Measurements from ENCODE around the gene SAC3D1.
"Not testable (repeated sequence)": the region's sequence is repeated elsewhere in the genome, so short reads cannot be mapped to it uniquely, and the experiment has no call there.

The SAC3D1 gene

DNA sequence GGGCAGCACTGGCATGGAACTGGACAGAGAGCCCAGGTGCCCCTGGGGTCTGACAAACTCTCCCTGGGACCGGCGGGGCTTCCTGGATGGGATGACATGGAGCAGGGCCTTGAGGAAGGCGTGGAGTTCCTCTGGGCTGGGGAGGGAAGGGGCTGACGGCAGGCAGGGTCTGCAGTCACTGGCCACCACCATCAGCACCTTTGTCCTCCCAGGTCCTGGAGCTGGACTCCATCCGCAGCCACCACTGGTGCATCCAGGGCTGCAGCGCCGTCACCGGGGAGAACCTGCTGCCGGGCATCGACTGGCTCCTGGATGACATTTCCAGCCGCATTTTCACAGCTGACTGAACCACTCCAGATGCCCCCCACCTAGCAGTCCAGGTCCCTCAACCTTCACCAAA, 19.5 kb upstream of the SAC3D1 start:
- no peak for DNase-seq (ENCODE audit: low read depth)
- TF ChIP-seq, protein P1, sequence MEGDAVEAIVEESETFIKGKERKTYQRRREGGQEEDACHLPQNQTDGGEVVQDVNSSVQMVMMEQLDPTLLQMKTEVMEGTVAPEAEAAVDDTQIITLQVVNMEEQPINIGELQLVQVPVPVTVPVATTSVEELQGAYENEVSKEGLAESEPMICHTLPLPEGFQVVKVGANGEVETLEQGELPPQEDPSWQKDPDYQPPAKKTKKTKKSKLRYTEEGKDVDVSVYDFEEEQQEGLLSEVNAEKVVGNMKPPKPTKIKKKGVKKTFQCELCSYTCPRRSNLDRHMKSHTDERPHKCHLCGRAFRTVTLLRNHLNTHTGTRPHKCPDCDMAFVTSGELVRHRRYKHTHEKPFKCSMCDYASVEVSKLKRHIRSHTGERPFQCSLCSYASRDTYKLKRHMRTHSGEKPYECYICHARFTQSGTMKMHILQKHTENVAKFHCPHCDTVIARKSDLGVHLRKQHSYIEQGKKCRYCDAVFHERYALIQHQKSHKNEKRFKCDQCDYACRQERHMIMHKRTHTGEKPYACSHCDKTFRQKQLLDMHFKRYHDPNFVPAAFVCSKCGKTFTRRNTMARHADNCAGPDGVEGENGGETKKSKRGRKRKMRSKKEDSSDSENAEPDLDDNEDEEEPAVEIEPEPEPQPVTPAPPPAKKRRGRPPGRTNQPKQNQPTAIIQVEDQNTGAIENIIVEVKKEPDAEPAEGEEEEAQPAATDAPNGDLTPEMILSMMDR (IDR thresholded peaks at IDR 0.05; ENCODE audit: insufficient read depth, low read depth, low read length, missing control alignments): no peak
- no peak overlapping the region for H3K4me3 ChIP-seq (ENCODE audit: low read length)

DNA sequence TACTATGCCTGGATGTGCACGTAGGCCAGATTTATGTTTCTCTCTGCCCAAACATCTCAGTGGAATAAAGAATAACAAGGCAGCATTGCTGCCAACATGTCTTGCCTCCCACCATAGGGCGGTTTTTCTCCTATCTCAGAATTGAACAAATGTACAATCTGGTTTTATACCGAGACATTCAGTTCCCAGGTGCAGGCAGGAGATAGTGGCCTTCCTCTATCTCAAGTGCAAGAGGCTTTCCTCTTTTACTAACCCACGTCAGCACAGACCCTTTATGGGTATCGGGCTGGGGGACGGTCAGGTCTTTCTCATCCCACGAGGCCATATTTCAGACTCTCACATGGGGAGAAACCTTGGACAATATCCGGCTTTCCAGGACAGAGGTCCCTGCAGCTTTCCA, 17.5 kb upstream of the SAC3D1 start:
- H3K4me3 ChIP-seq (ENCODE audit: low read length); DNase-seq (ENCODE audit: low read depth): not testable (repeated sequence)

DNA sequence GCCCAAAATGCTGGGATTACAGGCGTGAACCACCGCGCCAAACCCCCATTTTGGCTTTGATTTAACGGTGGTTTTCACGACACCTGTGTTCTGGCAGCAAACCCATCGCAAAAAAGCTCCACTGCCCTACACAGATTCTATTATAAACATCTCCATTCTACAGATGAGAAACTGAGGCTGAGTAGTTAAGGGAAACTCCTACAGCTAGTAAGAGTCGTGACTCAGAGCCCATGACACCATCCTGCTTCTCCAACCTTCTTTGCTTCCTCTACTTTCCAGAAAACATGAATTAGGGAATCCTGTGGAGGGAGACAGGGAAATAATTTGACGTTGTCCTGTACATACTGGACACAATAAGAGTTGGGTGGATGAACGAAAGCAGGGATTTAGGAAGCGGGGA, 14.2 kb upstream of the SAC3D1 start:
- TF ChIP-seq, protein P1 (IDR thresholded peaks at IDR 0.05; ENCODE audit: insufficient read depth, low read depth, low read length, missing control alignments): no peak
- H3K4me3 ChIP-seq (ENCODE audit: low read length): peak overlapping the region; percentile 65
- DNase-seq (ENCODE audit: low read depth): peak; percentile 69

DNA sequence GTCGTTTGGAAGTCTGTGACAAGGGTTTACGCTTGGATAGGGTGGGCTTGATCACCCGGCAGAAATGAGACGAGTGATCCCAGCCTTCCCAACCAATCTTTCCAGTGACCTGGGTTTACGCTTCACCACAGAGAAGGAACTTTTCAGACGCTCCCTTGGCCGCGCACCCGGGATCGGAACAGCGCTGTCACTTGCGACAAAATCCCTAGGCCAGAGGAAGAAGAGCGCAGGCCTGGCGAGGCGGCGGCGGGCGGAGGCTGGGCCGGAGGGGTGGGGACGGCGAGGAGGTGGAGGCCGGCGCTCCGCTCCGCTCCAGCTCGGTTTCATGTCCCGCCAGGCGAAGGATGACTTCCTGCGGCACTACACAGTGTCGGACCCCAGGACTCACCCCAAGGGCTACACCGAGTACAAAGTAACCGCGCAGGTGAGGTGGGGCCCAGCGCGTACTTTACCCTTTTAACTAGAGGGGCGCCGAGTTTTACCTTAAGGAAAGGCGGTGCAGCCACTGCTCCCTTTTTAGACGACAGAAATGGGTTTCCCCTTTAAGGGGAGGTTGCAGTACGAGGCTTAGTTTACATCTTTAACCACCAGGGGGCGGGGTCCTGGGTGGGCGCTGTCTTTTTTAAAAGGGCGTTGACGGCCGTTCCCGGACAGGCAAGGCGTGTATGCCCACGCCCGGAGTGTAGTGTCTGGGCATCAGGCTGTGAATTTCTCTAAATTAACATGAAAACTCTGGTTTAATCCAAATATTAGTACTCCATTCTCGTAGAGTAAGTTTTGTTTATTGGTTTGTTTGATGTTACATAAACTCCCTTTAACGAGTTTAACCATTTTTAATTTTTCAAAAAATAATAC, 13.6 kb upstream of the SAC3D1 start, which contains the start of gene SNX15:
SNX15 (plus strand) TSS at position 227 of the 855 bp plus-strand sequence; CDS start at position 326, 99 bp downstream.
- peak within 1 kb of the TSS; percentile 65 for H3K4me3 ChIP-seq (ENCODE audit: low read length)
- peak; percentile 97 for DNase-seq (ENCODE audit: low read depth)
- TF ChIP-seq, protein P1 (IDR thresholded peaks at IDR 0.05; ENCODE audit: insufficient read depth, low read depth, low read length, missing control alignments): peak; percentile 64

DNA sequence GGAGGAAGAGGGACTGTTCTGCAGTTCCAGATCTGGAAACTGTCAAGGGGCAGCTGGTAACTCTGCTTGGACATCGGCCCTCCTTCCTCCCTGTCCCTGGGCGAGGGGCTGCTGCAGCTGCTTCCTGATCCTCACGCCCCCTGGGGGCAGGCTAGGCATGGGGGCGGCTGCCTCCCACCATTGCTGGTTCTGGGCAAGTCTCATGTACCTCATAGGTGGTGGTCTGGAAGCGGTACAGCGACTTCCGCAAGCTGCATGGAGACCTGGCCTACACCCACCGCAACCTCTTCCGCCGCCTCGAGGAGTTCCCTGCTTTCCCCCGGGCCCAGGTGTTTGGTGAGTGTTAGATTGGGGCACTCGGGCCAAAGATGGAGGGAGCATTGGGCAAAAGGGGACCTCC, 8.8 kb upstream of the SAC3D1 start:
- no peak for DNase-seq (ENCODE audit: low read depth)
- no peak overlapping the region for H3K4me3 ChIP-seq (ENCODE audit: low read length)

DNA sequence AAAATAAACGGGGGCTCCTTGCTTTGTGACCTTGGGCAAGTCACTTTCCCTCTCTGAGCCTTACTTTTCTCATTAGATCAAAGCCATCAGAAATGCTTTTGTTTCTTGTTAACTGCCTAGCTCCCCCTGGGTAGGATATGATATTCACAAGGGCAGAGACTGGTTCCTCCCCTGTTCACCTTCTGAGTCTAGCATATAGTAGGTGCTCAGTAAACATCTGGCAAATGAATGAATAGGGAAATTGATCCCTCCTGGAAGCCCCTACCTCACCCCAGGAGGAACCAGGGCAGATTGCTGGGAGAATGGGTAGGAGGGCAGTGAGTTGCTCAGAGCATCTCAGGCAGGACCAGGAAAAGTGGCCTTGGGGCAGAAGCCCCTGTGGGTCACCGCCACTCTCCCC, 6.6 kb upstream of the SAC3D1 start:
- DNase-seq (ENCODE audit: low read depth): no peak
- TF ChIP-seq, protein P1 (IDR thresholded peaks at IDR 0.05; ENCODE audit: insufficient read depth, low read depth, low read length, missing control alignments): no peak
- H3K4me3 ChIP-seq (ENCODE audit: low read length): no peak overlapping the region

More for the DNA sequence above, 8.8 kb upstream of the SAC3D1 start:
- TF ChIP-seq, protein P1 (IDR thresholded peaks at IDR 0.05; ENCODE audit: insufficient read depth, low read depth, low read length, missing control alignments): no peak

DNA sequence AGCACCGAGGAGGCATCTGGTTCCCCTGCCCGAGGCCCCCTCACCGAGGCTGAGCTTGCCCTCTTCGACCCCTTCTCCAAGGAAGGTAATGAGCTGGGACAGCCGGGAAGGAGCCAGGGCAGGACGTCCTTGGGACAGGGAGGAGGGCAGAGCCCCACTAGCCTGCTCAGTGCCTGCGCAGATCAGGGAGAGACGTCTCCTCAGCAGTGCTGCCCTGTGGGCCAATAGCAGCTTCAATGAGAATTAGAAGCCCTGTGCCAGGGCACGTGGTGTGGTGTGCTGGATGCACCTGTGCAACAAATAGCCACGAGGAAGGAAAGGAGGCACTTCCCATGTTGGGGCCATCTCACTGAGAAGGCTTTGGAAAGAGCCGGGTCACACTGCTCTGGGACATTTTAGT, 5.4 kb upstream of the SAC3D1 start:
- TF ChIP-seq, protein P1 (IDR thresholded peaks at IDR 0.05; ENCODE audit: insufficient read depth, low read depth, low read length, missing control alignments): no peak
- no peak for DNase-seq (ENCODE audit: low read depth)

More for the DNA sequence above, 5.4 kb upstream of the SAC3D1 start:
- H3K4me3 ChIP-seq (ENCODE audit: low read length): no peak overlapping the region

Measured in epithelial cell of esophagus (primary cell).